HG03521 (cell line): ENCODE measurements around the gene ISY1.
"Not testable (repeated sequence)": the region's sequence is repeated elsewhere in the genome, so short reads cannot be mapped to it uniquely, and the experiment has no call there.

ENCODE experiments used
- ATAC-seq: cut with Tn5 transposase; IDR thresholded peaks from one replicate; pipeline ENCODE4 v1.9.1; 2021; ENCODE audit warnings: mild to moderate bottlenecking, moderate library complexity; ENCODE audit not compliant: unreplicated experiment

Gene ISY1

GRCh38 chr3:129088312-129088711 lies 72.6 kb downstream of the ISY1 start:
- ATAC-seq, result not testable (repeated sequence)

GRCh38 chr3:129087904-129088303 lies 73.0 kb downstream of the ISY1 start:
- not testable (repeated sequence) for ATAC-seq

- no peak for ATAC-seq
These were observed 73.6 kb downstream of the ISY1 start for GRCh38 chr3:129087138-129087702.

- ATAC-seq, result no peak
These were observed 75.0 kb downstream of the ISY1 start for GRCh38 chr3:129085818-129086217.

- ATAC-seq, result no peak
These were observed 75.6 kb downstream of the ISY1 start for GRCh38 chr3:129085165-129085715.

GRCh38 chr3:129084501-129084900 lies 76.4 kb downstream of the ISY1 start:
- no peak for ATAC-seq

GRCh38 chr3:129082026-129082425 lies 78.8 kb downstream of the ISY1 start:
- ATAC-seq, result no peak

GRCh38 chr3:129081503-129081902 lies 79.4 kb downstream of the ISY1 start:
- no peak for ATAC-seq

- ATAC-seq, result no peak
These were observed 82.4 kb downstream of the ISY1 start for GRCh38 chr3:129078510-129078909.
